HepG2 (cell line): ENCODE data around the gene LRRC45.

Experiments used
- ELF4 ChIP-seq: sonication (generic); formaldehyde crosslinking; IDR thresholded peaks from 2 replicates; pipeline ENCODE4 v1.5.0; 2020; ENCODE audit warnings: missing genetic modification reagents, mild to moderate bottlenecking, moderate library complexity, borderline replicate concordance
- KMT2A ChIP-seq: sonication (generic); formaldehyde crosslinking; IDR thresholded peaks from 2 replicates; pipeline ENCODE4 v1.4.0; 2020; ENCODE audit warnings: missing genetic modification reagents
- POLR2AphosphoS5 ChIP-seq: IDR thresholded peaks from 2 replicates; pipeline ENCODE4 v1.6.1; 2012; ENCODE audit warnings: low read depth, low read length
- SMC3 ChIP-seq: IDR thresholded peaks from 2 replicates; pipeline ENCODE4 v1.6.1; 2011; ENCODE audit warnings: low read length, improper control_type of control experiment
- TF ChIP-seq, protein P1 (sequence below): sonication (generic); formaldehyde crosslinking; IDR thresholded peaks from 2 replicates; pipeline ENCODE4 v1.8.0; 2022; ENCODE audit warnings: missing genetic modification reagents, mild to moderate bottlenecking, borderline replicate concordance

DNA sequence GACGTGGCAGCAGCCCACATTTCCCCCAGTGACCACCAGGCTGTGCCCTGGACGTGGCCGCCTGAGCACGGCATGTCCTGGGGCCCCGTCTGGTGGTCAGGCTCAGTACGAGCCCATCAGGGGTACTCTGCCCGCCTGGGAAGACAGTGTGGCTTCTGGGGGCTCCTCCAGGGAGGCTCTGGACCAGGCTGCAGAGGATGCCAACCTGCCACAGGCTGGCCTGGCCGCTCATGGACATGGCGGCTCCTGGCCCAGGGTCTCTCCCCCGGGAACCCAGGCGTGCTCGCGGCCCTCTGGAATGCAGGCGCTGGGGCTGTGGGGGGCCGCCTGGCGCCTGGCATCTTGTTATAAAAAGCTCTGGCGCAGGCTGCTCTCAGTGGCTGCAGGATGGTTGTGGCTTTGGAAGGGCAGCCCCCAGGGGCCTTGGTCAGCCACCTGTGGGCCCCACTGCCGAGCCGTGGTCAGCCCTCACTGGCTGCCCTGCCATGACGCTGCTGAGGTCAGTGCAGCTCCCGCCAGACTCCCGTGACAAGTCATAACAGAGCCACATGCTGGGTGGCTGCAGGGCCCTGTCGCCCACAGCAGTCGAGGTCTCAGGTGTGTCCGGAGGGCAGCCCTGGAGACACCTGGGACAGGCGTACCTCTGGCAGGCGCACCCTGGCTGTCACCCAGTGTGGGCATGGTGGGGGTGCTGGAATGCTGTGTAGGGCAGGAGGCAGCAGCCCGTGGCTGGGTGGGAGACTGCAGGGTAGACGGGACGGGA, 15.4 kb upstream of the LRRC45 start:
- TF ChIP-seq KMT2A (CRISPR knock-in tag) = no peak
- TF ChIP-seq POLR2AphosphoS5 = no peak
- no peak for TF ChIP-seq ELF4 (CRISPR knock-in tag)
- no peak for TF ChIP-seq SMC3
- TF ChIP-seq, protein P1, sequence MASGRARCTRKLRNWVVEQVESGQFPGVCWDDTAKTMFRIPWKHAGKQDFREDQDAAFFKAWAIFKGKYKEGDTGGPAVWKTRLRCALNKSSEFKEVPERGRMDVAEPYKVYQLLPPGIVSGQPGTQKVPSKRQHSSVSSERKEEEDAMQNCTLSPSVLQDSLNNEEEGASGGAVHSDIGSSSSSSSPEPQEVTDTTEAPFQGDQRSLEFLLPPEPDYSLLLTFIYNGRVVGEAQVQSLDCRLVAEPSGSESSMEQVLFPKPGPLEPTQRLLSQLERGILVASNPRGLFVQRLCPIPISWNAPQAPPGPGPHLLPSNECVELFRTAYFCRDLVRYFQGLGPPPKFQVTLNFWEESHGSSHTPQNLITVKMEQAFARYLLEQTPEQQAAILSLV (CRISPR knock-in tag) = no peak
